Measurements from ENCODE around the gene DOK6. TPM values are rescaled to one million over a fixed set of nuclear protein-coding genes. Genes with fewer than 3 reads are reported as not detected.
A peak's percentile ranks its signal among the peaks of the same experiment; 100 is the strongest.
"Not testable (repeated sequence)": the region's sequence is repeated elsewhere in the genome, so short reads cannot be mapped to it uniquely, and the experiment has no call there.

Gene DOK6
- 9.6 TPM for total RNA-seq

GRCh38 chr18:69400253-69400975 is at the start of gene DOK6:
TSS of gene DOK6 (plus strand) at chr18:69400888.
- DNase-seq (ENCODE audit: low spot score): peak; percentile 42

DNA sequence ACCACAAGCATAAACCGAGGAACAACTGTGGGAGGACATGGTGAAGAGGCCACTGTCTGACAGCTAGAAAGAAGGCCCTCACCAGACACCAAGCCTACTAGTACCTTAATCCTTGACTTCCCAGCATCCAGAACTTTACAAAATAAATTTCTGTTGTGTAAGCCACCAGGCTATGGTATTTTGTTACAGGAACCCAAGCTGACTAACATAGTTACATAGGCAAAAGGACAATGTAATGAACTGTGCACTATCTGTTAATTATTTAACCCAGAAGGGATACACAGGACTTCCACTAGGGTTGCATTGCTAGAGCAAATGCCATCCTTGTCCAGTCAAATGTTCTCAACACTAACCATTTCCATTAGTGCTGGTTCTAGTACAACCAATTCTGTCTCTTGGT is 47.7 kb upstream of the DOK6 start:
- DNase-seq (ENCODE audit: low spot score): no peak

- no peak for DNase-seq (ENCODE audit: low spot score)
Measured at GRCh38 chr18:69357590-69357989, 43.1 kb upstream of the DOK6 start.

GRCh38 chr18:69358212-69358895 is 42.3 kb upstream of the DOK6 start:
- DNase-seq (ENCODE audit: low spot score): no peak

DNA sequence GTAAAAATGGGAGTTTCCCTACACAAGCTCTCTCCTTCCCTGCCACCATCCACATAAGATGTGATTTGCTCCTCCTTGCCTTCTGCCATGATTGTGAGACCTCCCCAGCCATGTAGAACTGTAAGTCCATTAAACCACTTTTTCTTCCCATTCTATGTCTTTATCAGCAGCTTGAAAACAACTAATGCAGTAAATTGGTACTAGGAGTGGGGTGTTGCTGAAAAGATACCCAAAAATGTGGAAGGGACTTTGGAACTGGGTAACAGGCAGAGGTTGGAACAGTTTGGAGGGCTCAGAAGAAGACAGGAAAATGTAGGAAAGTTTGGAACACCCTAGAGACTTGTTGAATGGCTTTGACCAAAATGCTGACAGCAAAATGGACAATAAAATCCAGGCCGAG is 40.9 kb upstream of the DOK6 start:
- not testable (repeated sequence) for DNase-seq (ENCODE audit: low spot score)

GRCh38 chr18:69364930-69365329 is 35.8 kb upstream of the DOK6 start:
- DNase-seq (ENCODE audit: low spot score): no peak

DNA sequence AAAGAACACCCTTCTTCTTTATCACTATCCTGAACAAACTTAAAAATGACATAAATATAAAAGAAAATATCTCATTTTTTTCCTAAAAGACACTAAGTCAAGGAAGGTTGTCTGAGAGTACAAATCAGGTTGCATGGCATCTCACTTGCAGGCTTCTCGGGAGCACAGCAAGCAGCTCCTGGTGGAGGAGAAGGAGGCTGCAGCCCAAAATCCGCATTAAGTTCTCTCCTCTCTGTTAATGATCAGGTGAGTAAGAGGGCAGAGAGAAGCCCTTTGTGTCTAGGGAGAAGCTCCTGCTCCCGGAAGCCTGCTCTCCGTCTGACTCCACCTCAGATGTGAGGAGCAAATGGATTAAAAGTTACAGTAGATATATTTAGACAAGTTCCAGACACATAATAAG is 35.0 kb upstream of the DOK6 start:
- DNase-seq (ENCODE audit: low spot score): no peak

GRCh38 chr18:69367104-69367503 is 33.6 kb upstream of the DOK6 start:
- no peak for DNase-seq (ENCODE audit: low spot score)

DNA sequence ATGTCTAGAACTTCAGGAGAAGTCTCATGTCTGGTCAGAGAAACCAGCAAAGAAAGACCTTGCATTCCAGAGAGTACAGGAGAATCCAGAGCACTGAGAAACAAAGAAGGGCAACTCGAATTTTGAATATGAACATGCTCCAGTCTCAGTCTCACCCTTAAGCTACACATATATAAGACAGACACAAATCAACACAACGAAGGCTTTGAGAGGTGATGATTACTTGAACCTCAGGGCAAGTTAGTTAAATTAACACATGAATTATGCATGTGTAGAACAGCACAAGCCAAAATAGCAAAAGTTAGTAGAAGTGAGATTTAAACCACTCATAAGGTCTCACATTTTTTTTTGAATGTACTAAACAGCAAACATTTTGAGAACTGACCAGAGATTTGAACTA is 29.0 kb upstream of the DOK6 start:
- DNase-seq (ENCODE audit: low spot score): no peak

DNA sequence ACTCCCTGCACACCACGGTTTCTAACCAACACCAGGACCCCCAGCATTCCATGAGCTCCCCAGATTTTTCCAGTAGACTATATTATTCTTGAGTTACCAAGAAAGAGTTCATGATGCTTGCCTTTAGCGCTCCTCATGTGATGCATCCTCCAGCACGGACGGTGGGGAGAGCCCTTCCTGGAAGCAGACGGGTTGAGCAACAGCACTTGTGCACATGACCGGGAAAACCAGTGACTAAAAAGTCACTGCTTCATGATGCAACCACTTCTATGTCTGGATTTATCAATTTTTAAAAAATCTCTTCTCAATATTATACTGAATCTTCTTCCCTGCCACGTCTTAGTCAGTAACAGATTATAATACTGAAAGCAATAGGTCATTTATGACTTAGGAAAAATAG is 20.4 kb upstream of the DOK6 start:
- no peak for DNase-seq (ENCODE audit: low spot score)

- DNase-seq (ENCODE audit: low spot score): no peak
Measured at GRCh38 chr18:69383186-69383585, 17.5 kb upstream of the DOK6 start.

DNA sequence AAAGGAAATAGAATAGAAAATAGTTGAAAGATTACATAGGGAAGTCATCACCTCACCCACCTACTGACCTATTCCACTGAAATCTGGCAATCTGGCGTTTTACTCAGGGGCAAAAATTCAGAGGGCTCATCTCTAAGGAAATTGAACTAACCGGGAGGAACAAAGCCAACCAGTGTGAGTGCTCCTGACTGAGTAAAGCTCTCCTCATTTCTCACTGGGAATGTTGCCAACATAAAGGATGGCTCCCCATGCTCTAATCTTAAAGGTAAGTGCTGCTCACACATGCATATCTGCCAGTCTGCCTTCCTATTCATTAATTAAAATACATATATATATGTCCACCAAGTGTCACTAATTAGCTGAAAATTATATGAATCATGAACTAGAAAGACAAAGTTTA is 13.5 kb upstream of the DOK6 start:
- DNase-seq (ENCODE audit: low spot score): no peak

GRCh38 chr18:69388222-69388621 is 12.5 kb upstream of the DOK6 start:
- no peak for DNase-seq (ENCODE audit: low spot score)

GRCh38 chr18:69397096-69397495 is 3.6 kb upstream of the DOK6 start:
- DNase-seq (ENCODE audit: low spot score): no peak

DNA sequence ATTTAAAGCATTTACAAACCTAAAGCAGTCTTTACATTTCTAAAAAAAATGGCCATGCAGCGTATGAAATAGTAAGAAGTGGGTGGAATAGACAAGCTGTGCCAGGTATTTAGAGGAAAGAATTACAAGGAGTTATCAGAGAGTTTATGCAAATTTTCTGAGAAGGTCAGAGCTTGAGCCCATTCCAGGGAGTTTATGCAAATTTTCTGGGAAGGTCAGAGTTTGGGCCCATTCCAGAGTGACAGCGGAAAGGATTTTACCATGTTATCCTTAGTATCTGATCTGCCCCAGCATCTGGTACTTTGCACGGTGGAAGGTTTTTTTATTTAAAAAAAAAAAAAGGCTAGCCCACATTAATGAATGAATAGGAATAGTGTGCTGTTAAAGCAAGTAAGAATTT is 1.4 kb upstream of the DOK6 start:
- no peak for DNase-seq (ENCODE audit: low spot score)

DNA sequence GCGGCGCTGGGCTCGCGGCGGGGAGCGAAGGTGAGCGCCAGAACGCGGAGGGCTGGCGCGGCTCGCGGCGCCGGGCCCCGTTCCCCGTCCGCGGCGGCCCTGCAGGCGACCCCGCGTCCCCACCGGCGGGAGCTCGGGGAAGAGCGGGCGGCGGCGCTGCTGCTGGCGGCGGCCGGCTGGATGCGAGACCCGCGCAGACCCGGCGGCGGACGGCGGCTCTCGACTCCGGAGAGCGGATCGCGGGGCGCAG is 213 bp downstream of the DOK6 start:
- DNase-seq (ENCODE audit: low spot score): no peak

DNA sequence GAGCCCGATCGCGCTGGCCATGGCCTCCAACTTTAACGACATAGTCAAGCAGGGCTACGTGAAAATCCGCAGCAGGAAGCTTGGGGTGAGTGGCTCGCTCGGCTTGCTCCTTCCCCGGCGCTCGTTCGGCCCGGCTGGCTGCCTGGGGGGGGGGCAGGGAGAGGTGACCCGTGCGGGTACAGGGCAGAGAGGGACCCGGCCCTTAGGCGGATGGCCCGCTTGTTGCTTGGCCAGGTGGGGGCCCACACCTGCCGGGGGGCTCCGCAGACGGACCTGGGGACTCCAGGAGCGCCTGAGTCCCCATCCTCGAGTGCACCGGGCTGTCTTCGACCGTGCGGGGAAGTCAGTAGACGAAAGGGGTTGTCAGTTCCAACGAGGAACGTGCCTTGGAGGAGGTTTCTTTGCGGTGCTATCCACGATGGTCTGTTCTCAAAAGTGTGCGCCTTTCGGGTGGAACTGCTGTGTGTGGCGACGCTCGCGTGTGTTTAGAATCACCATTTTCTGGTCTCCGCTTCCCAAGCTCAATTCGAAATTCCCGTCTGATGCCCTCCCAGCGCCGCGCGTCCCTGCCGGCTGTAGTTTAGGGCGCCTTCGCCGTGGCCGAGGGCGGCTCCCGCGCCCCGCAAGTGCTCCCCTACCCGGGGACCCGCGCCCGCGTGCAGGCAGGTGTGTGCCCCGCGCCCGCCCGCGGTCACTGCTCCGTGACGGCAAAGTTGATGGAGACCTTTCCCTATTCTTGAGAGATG is 711 bp downstream of the DOK6 start:
- DNase-seq (ENCODE audit: low spot score): no peak

- DNase-seq (ENCODE audit: low spot score): no peak
Measured at GRCh38 chr18:69401972-69402532, 1.4 kb downstream of the DOK6 start.

- no peak for DNase-seq (ENCODE audit: low spot score)
Measured at GRCh38 chr18:69402533-69402989, 1.9 kb downstream of the DOK6 start.

- no peak for DNase-seq (ENCODE audit: low spot score)
Measured at GRCh38 chr18:69408522-69408921, 7.8 kb downstream of the DOK6 start.

- no peak for DNase-seq (ENCODE audit: low spot score)
Measured at GRCh38 chr18:69411199-69411598, 10.5 kb downstream of the DOK6 start.

DNA sequence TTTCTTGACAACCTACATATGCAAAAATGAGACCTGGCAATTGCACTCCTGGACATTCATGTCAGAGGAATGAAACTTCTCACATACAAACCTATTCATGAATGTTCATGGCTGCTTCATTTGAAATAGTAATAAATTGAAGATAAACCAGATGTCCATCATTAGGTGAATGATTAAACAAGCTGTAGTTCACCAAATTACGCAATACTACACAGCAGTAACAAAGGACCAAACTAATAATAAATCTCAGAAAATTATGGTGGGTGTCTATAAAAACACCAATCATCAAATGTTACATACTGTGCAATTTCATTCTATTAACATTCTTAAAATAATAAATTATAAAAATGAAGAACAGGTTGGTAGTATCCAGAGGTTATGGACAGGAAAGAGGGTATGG is 13.5 kb downstream of the DOK6 start:
- no peak for DNase-seq (ENCODE audit: low spot score)

GRCh38 chr18:69432847-69433246 is 32.2 kb downstream of the DOK6 start:
- DNase-seq (ENCODE audit: low spot score): no peak
